GM18951 (cell line): ENCODE results near the gene NRAS.

Experiments
- POLR2A ChIP-seq: IDR thresholded peaks from 4 replicates; pipeline ENCODE4 v1.6.1; 2011; ENCODE audit warnings: mild to moderate bottlenecking; ENCODE audit not compliant: insufficient read length, insufficient read depth; ENCODE audit errors: extremely low read depth
- in situ Hi-C: fragments of 300-500 bp; cut with MboI; formaldehyde crosslinking; loops from one replicate; pipeline ENCODE4 v1.12.0; 2022; ENCODE audit warnings: low sequenced_read_pairs, mixed read lengths, inconsistent platforms; ENCODE audit not compliant: unreplicated experiment

The NRAS gene

GRCh38 chr1:114666954-114667353, 49.6 kb downstream of the NRAS start:
- no peak for TF ChIP-seq POLR2A
- in situ Hi-C loops, result no loop called here

DNA sequence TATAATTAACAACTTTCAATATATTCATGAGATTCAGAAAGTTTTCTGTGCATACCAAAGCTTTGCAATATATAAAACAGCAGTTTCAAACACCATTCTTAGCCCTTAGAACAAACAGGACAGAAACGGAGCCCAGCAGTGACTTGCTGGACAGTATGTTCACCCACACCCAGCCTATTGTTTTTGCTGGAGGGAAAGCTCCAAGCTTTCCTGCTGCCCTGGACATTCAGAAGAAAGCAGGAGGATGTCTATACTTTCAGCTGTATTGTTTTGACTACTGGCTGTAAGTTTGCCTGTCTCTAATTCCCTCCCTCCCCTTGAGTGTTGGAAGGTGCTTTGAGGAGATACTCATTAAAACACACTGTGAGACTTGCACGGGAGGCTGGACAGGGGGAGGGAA, 56.3 kb downstream of the NRAS start:
- in situ Hi-C loops, result no loop called here

More for the DNA sequence above, 56.3 kb downstream of the NRAS start:
- no peak for TF ChIP-seq POLR2A
